D721Med (cell line): Measurements from ENCODE around the gene PJA1.

Experiments
- DNase-seq: peaks from one replicate; pipeline ENCODE4 v3.0.0; 2011; ENCODE audit warnings: low spot score; ENCODE audit not compliant: insufficient read length
- FAIRE-seq: peaks from 2 replicates; lab custom pipeline; 2011; peaks lifted over from hg19 to GRCh38; lab: Jason Lieb, UNC
- TF ChIP-seq, protein P1 (sequence below): IDR thresholded peaks from 2 replicates; pipeline ENCODE4 v1.5.1; 2012; ENCODE audit warnings: mild to moderate bottlenecking, control low read depth; ENCODE audit not compliant: insufficient read depth; ENCODE audit errors: missing control alignments

Gene PJA1

DNA sequence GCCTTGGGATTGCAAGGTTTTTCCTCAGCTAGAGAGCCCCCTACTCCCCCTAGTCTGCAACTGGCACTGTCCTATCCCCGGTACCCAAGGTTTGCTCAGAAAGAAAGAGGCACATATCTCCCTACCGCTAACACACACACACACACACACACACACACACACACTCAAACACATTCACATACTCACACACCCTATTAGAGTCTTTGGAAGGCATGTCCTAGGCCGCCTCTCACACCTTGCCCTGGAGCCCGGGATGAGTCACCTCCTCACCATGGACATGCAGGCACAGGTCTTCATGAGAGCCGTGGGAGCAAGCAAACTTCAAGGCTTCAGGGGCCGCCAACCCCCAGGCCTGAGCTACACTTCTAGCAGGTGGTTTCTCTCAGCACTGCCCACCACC, 49.2 kb downstream of the PJA1 start:
- TF ChIP-seq, protein P1, sequence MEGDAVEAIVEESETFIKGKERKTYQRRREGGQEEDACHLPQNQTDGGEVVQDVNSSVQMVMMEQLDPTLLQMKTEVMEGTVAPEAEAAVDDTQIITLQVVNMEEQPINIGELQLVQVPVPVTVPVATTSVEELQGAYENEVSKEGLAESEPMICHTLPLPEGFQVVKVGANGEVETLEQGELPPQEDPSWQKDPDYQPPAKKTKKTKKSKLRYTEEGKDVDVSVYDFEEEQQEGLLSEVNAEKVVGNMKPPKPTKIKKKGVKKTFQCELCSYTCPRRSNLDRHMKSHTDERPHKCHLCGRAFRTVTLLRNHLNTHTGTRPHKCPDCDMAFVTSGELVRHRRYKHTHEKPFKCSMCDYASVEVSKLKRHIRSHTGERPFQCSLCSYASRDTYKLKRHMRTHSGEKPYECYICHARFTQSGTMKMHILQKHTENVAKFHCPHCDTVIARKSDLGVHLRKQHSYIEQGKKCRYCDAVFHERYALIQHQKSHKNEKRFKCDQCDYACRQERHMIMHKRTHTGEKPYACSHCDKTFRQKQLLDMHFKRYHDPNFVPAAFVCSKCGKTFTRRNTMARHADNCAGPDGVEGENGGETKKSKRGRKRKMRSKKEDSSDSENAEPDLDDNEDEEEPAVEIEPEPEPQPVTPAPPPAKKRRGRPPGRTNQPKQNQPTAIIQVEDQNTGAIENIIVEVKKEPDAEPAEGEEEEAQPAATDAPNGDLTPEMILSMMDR, result no peak
- no peak for DNase-seq
- FAIRE-seq, result no peak

DNA sequence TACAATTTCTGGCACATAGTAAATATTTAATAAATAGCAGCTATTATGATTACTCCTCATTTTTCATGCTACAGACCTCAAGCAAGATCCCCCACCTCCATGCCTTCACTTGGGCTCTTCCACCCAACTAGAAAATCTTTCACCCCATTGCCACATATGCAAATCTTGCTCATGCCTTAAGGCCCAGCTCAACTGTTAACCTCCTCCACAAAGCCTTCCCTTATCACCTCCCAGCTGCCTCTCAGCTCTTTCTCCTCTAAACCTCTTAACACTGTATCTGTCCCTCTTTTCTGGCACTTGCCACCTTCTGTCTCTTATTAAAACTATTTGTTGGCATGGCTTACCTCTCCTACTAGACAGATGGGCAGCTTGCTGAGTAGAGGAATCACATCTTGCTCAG, 51.5 kb downstream of the PJA1 start:
- no peak for DNase-seq
- TF ChIP-seq, protein P1, result no peak
- FAIRE-seq, result no peak
